ENCODE data around the gene SRPK2. TPM values are rescaled to one million over a fixed set of nuclear protein-coding genes. Genes with fewer than 3 reads are reported as not detected.

Gene SRPK2
- polyA plus RNA-seq, 1 of the 3 experiments (the other 2 are of a cell fraction): 15.4 TPM

- Histone ChIP-seq H2AFZ (ENCODE audit: low read depth) (no peak overlapping the region), H3K36me3 (replicated peaks in 1 of 2; ENCODE audit: control insufficient read depth in 1 of 2, insufficient read depth in 2 of 2, low read length in 1 of 2) (peaks cover 24 to 40% of the 10 kb centered on the region in 2 experiments), H3K4me1 (ENCODE audit: control insufficient read depth in 1 of 2, insufficient read depth in 2 of 2, low read depth in 1 of 2, low read length in 1 of 2) (no peaks in the 10 kb centered on the region; a peak in 1 of 4 replicates), H3F3A (replicated peaks; ENCODE audit: insufficient read depth) (no peaks in the 10 kb centered on the region), H3K9me2 (no peaks in the 10 kb centered on the region), H3K27me3 (ENCODE audit: insufficient read depth) (no peaks in the 10 kb centered on the region), H3K27ac (ENCODE audit: low read depth in 2 of 2, low read length in 1 of 2) (no peak overlapping the region), H3K9me3 (no peaks in the 10 kb centered on the region), H3K4me3 (ENCODE audit: low read depth in 2 of 2, low read length in 1 of 2) (no peak overlapping the region), H4K20me1 (ENCODE audit: insufficient read depth) (peaks cover 33% of the 10 kb centered on the region; the same call in 1 of the 2 replicates), H3K9ac (no peak overlapping the region), H3K4me2 (no peak overlapping the region), H3K79me2 (ENCODE audit: insufficient read depth) (peaks cover 55% of the 10 kb centered on the region)
- 98% methylated on average over 10 of the region's 10 CpGs for WGBS (ENCODE audit: low lambda C conversion rate)
- no peak for DNase-seq
- TF ChIP-seq IRF3 (IDR thresholded peaks at IDR 0.05; ENCODE audit: low read depth, low read length): no peak
- TF ChIP-seq FOXJ3 (CRISPR knock-in tag; IDR thresholded peaks at IDR 0.05): no peak
- no peak for TF ChIP-seq NRF1 (IDR thresholded peaks at IDR 0.05; ENCODE audit: low read depth, low read length)
- TF ChIP-seq EP300 (IDR thresholded peaks at IDR 0.05; ENCODE audit: borderline replicate concordance in 1 of 2, low read depth in 1 of 2, low read length in 1 of 2): no peak
- no peak for TF ChIP-seq MEF2A (IDR thresholded peaks at IDR 0.05; ENCODE audit: borderline replicate concordance, low read depth)
- TF ChIP-seq RXRA (IDR thresholded peaks at IDR 0.05; ENCODE audit: borderline replicate concordance, low read depth): no peak
- TF ChIP-seq TEAD4 (IDR thresholded peaks at IDR 0.05; ENCODE audit: borderline replicate concordance, insufficient read depth): no peak
- no peak for TF ChIP-seq ZBTB33 (IDR thresholded peaks at IDR 0.05; ENCODE audit: borderline replicate concordance, low read depth)
- TF ChIP-seq MXI1 (IDR thresholded peaks at IDR 0.05; ENCODE audit: low read depth, low read length): no peak
- no peak for TF ChIP-seq EZH2phosphoT487 (IDR thresholded peaks at IDR 0.05; ENCODE audit: borderline replicate concordance, low read depth)
- POLR2A ChIA-PET: no interaction called here
- CTCF ChIA-PET: interaction anchor here (1.9 to 2.4 kb wide), 2 partner anchors 8 to 152 kb away, joined by 4 to 9 read pairs; no protein-coding TSS in a partner anchor
Observed at GRCh38 chr7:105132835-105133234, 255.9 kb downstream of the SRPK2 start.

GRCh38 chr7:105132335-105132734 is 256.4 kb downstream of the SRPK2 start:
- ChIA-PET POLR2A (no interaction called here), CTCF (interaction anchor here (1.9 to 2.4 kb wide), 2 partner anchors 8 to 152 kb away, joined by 4 to 9 read pairs; no protein-coding TSS in a partner anchor)
- no peak overlapping the region for H3K4me3 ChIP-seq (ENCODE audit: low read depth in 2 of 2, low read length in 1 of 2)
- no peak overlapping the region for H3K9ac ChIP-seq
- peaks cover 23 to 35% of the 10 kb centered on the region in 2 experiments for H3K36me3 ChIP-seq (replicated peaks in 1 of 2; ENCODE audit: control insufficient read depth in 1 of 2, insufficient read depth in 2 of 2, low read length in 1 of 2)
- no peaks in the 10 kb centered on the region for H3K9me3 ChIP-seq
- no peaks in the 10 kb centered on the region for H3F3A ChIP-seq (replicated peaks; ENCODE audit: insufficient read depth)
- no peaks in the 10 kb centered on the region for H3K27me3 ChIP-seq (ENCODE audit: insufficient read depth)
- H2AFZ ChIP-seq (ENCODE audit: low read depth): no peak overlapping the region
- H3K79me2 ChIP-seq (ENCODE audit: insufficient read depth): peaks cover 51% of the 10 kb centered on the region
- H3K27ac ChIP-seq (ENCODE audit: low read depth in 2 of 2, low read length in 1 of 2): no peak overlapping the region
- H3K4me1 ChIP-seq (ENCODE audit: control insufficient read depth in 1 of 2, insufficient read depth in 2 of 2, low read depth in 1 of 2, low read length in 1 of 2): peaks cover 0 to under 1% of the 10 kb centered on the region in 2 experiments; a peak in 1 of 4 replicates
- H3K4me2 ChIP-seq: no peak overlapping the region
- TF ChIP-seq REST (IDR thresholded peaks at IDR 0.05; ENCODE audit: low read depth, low read length) (no peak), TEAD4 (IDR thresholded peaks at IDR 0.05; ENCODE audit: borderline replicate concordance, insufficient read depth) (no peak), JUND (IDR thresholded peaks at IDR 0.05) (no peak)
- peaks cover 31% of the 10 kb centered on the region; the same call in 1 of the 2 replicates for H4K20me1 ChIP-seq (ENCODE audit: insufficient read depth)
- no peaks in the 10 kb centered on the region for H3K9me2 ChIP-seq
- 97% methylated on average over 5 of the region's 5 CpGs for WGBS (ENCODE audit: low lambda C conversion rate)
- DNase-seq: no peak

All from SK-N-SH (cell line).